Measurements from ENCODE around the gene TROAP.
"Not testable (repeated sequence)": the region's sequence is repeated elsewhere in the genome, so short reads cannot be mapped to it uniquely, and the experiment has no call there.

Gene TROAP

DNA sequence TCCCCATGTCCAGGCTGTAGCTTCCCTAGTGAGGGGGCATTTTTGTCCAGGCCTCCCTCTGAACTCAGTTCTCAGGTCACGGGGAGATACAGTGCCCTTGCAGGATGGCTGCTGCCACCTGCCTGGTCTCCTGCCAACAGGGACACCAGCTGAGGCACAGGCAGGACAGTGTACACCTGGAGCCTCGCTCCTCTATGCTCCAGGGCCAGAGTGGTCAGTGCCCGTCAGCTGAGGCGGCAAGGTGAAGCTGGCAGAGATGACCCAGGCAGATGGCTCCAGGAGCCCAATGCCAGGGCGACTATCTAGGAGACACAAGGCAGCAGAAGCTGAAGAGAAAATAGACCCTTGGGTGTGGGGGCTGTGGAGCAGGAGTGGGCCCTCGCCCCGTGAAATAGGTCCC, 45.6 kb upstream of the TROAP start:
- peak overlapping the region; percentile 65; the same call in 1 of the 2 replicates for H3K27ac ChIP-seq
- TF ChIP-seq, protein P1, sequence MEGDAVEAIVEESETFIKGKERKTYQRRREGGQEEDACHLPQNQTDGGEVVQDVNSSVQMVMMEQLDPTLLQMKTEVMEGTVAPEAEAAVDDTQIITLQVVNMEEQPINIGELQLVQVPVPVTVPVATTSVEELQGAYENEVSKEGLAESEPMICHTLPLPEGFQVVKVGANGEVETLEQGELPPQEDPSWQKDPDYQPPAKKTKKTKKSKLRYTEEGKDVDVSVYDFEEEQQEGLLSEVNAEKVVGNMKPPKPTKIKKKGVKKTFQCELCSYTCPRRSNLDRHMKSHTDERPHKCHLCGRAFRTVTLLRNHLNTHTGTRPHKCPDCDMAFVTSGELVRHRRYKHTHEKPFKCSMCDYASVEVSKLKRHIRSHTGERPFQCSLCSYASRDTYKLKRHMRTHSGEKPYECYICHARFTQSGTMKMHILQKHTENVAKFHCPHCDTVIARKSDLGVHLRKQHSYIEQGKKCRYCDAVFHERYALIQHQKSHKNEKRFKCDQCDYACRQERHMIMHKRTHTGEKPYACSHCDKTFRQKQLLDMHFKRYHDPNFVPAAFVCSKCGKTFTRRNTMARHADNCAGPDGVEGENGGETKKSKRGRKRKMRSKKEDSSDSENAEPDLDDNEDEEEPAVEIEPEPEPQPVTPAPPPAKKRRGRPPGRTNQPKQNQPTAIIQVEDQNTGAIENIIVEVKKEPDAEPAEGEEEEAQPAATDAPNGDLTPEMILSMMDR (conservative IDR thresholded peaks at IDR 0.05; ENCODE audit: low read depth): no peak
- no peak for DNase-seq (ENCODE audit: low spot score)
- CTCF ChIA-PET: interaction anchor here (0.6 to 1.6 kb wide), 3 partner anchors 9 to 64 kb away, joined by 3 to 7 read pairs (median 4); no protein-coding TSS in a partner anchor
- POLR2A ChIA-PET (ENCODE audit: low non-redundant PET): no interaction called here

DNA sequence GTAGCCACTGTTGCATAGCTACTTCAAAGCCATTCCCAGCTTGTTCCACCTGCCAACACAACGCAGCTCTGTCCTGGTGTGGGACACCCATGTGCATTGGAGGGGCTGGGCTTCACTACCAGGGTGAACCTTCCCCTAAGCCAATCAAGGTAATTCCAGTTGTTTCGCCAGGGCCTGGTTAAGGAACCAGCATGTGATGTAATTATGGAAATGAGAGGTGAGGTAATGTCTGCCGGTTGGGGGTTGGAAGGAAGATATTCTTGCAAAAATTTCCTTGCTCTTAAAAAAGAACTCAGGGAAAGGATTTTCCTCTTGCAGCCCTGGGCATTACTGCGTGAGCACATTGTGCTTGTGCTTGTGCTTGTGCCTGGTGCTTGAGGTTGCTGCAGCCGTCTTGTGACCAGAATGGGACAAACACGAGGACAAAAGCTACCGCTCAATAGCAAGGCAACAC, 43.3 kb upstream of the TROAP start:
- DNase-seq (ENCODE audit: low spot score): no peak
- TF ChIP-seq, protein P1 (conservative IDR thresholded peaks at IDR 0.05; ENCODE audit: low read depth): no peak
- CTCF ChIA-PET: interaction anchor here (0.5 to 0.6 kb wide), 2 partner anchors 14 to 175 kb away, joined by 3 read pairs; no protein-coding TSS in a partner anchor
- POLR2A ChIA-PET (ENCODE audit: low non-redundant PET): interaction anchor here (1.0 kb wide), 1 partner anchor 12 kb away, joined by 3 read pairs; no protein-coding TSS in a partner anchor
- no peak overlapping the region for H3K27ac ChIP-seq

DNA sequence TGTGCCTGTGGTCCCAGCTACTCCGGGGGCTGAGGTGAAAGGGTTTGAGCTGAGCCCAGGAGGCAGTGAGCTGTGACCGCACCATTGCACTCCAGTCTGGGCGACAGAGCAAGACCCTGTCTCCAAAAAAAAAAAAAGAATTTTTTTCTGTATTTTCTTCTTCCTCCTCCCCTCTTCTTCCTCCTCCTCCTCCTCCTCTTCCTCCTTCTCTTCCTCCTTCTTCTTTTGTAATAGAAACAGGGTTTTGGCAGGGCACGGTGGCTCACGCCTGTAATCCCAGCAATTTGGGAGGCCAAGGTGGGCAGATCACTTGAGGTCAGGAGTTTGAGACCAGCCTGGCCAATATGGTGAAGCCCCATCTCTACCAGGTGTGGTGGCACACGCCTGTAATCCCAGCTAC, 42.5 kb upstream of the TROAP start:
- CTCF ChIA-PET: interaction anchor here (0.6 kb wide), 1 partner anchor 17 kb away, joined by 3 read pairs; no protein-coding TSS in a partner anchor
- POLR2A ChIA-PET (ENCODE audit: low non-redundant PET); DNase-seq (ENCODE audit: low spot score); H3K27ac ChIP-seq: not testable (repeated sequence)

DNA sequence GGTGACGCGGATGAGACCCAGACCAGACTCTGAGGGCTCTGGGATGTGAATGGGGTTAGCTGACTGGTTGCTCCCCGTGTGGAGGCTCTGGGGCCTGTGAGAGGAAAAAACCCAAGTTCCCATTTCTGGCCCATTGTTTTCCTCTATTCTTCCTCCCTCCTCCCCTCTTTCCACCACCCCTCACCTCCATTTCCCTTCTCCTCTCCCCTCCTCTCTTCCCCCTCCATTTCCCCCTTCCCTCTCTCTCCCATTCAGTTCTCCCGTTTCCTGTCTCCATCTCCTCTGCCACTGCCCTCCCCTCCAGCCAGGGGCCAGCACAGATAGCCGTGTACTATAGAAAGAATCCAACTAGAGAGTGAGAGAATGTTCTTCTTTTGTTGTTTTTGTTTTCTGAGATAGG, 40.8 kb upstream of the TROAP start:
- no peak for DNase-seq (ENCODE audit: low spot score)
- TF ChIP-seq, protein P1 (conservative IDR thresholded peaks at IDR 0.05; ENCODE audit: low read depth): no peak
- H3K27ac ChIP-seq: peak overlapping the region; percentile 11; the same call in 1 of the 2 replicates
- ChIA-PET CTCF (interaction anchor here (0.5 to 0.6 kb wide), 3 partner anchors 20 to 418 kb away, joined by 3 to 5 read pairs (median 4); no protein-coding TSS in a partner anchor), POLR2A (ENCODE audit: low non-redundant PET) (no interaction called here)

DNA sequence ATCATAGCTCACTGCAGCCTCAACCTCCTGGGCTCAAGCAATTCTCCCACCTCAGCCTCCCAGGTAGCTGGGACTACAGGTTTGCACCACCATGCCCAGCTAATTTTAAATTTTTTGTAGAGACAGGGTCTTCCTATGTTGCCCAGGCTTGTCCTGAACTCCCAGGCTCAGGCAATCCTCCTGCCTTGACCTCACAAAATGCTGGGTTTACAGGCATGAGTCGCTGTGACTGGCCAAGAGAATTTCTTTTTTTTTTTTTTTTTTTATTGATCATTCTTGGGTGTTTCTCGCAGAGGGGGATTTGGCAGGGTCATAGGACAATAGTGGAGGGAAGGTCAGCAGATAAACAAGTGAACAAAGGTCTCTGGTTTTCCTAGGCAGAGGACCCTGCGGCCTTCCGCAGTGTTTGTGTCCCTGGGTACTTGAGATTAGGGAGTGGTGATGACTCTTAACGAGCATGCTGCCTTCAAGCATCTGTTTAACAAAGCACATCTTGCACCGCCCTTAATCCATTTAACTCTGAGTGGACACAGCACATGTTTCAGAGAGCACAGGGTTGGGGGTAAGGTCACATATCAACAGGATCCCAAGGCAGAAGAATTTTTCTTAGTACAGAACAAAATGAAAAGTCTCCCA, 40.2 kb upstream of the TROAP start:
- DNase-seq (ENCODE audit: low spot score); POLR2A ChIA-PET (ENCODE audit: low non-redundant PET): not testable (repeated sequence)
- peak overlapping the region; percentile 11; the same call in 1 of the 2 replicates for H3K27ac ChIP-seq
- CTCF ChIA-PET: interaction anchor here (0.5 to 1.0 kb wide), 4 partner anchors 20 to 418 kb away, joined by 3 to 5 read pairs (median 4); no protein-coding TSS in a partner anchor

DNA sequence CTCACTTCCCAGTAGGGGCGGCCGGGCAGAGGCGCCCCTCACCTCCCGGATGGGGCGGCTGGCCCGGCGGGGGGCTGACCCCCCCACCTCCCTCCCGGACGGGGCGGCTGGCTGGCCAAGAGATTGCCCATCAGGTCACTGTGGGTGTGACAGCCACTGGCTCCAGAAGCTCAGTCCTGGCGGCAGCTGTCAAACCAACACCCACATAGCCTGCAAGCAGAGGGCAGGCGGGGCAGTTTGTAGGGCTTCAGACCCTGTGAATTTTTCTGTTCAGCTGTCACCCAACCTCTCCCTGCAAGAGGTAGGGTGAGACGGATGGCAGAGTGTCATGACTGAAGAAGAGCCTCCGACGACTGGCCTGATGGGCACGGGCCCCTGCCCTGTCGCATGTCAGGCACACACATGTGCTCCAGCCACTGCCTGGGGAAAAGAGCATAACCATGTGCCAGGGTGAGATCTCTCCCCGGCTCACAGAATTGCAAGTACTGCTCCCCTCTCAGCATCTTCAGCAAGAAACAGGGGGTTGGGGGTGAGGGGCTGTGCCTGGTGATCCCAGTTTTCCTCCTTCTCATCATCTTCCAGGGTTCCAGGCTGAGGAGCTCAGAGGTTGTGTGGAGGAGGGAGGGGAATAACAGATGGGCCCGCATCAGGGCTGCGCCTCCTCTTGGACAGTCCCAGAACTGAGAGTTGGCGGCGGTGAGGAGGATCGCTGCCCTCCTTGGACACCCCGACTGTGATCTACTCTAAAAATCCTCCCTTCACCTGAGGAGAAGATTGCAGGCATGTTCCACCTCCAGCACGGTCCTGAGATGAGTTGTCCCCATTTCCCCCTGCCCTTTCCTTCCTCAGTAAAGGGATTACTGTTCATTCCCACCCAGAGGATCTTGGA, 39.3 kb upstream of the TROAP start:
- no peak overlapping the region for H3K27ac ChIP-seq
- no peak for DNase-seq (ENCODE audit: low spot score)
- ChIA-PET CTCF (interaction anchor here (0.6 to 1.2 kb wide), 3 partner anchors 49 to 58 kb away, joined by 3 to 7 read pairs (median 4); no protein-coding TSS in a partner anchor), POLR2A (ENCODE audit: low non-redundant PET) (no interaction called here)
- TF ChIP-seq, protein P1 (conservative IDR thresholded peaks at IDR 0.05; ENCODE audit: low read depth): no peak

DNA sequence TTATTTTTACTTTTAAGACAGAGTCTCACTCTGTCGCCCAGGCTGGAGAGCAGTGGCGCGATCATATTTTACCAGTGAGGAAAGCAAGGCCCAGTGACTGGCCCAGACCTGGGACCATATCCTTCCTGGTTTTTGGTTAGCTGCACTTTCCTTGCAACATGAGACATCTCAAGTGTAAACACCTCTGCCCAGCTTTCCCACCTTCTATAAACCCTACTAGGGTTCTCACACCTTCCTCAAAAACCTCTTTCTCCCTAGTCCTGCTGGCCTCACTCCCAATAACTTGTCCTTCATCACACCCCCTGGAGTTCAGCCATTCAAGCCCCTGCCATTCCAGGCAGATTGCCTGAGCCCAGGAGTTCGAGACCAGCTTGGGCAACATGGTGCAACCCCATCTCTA, 38.4 kb upstream of the TROAP start:
- DNase-seq (ENCODE audit: low spot score): no peak
- ChIA-PET POLR2A (ENCODE audit: low non-redundant PET) (interaction anchor here (0.6 kb wide), 1 partner anchor 38 kb away, joined by 5 read pairs; no protein-coding TSS in a partner anchor), CTCF (interaction anchor here (1.2 kb wide), 1 partner anchor 58 kb away, joined by 7 read pairs; no protein-coding TSS in a partner anchor)
- H3K27ac ChIP-seq: no peak overlapping the region
- TF ChIP-seq, protein P1 (conservative IDR thresholded peaks at IDR 0.05; ENCODE audit: low read depth): no peak
